ENCODE results near the gene ACAD9.

DNA sequence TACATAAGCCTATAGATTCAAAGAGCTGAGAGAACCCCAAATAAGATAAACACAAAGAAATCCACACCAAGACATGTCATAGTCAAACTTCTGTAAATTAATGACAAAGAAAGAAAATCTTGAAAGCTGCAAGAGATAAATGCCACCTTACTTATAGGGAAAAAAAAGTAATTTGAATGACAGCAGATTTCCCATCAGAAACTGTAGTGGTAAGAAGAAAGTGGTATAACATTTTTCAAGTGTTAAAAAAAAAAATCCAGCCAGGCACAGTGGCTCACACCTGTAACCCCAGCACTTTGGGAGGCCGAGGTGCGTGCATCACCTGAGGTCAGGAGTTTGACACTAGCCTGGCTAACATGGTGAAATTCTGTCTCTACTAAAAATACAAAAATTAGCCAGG, 77.0 kb downstream of the ACAD9 start:
- TF ChIP-seq NCOR1 (IDR thresholded peaks at IDR 0.05; ENCODE audit: borderline replicate concordance, low read length): no peak
- TF ChIP-seq ZNF333 (CRISPR knock-in tag; IDR thresholded peaks at IDR 0.05; ENCODE audit: borderline replicate concordance): no peak
- TF ChIP-seq MAFK (conservative IDR thresholded peaks at IDR 0.05 in 1 of 2, IDR thresholded peaks at IDR 0.05 in 1 of 2; ENCODE audit: low read length in 2 of 2): no peak
- no peak for TF ChIP-seq RELA (CRISPR knock-in tag; IDR thresholded peaks at IDR 0.05)
- no peak for TF ChIP-seq CTCF (CRISPR knock-in tag; IDR thresholded peaks at IDR 0.05)
- TF ChIP-seq TRIM22 (IDR thresholded peaks at IDR 0.05): no peak
- no peak for TF ChIP-seq PREB (CRISPR knock-in tag; IDR thresholded peaks at IDR 0.05)

All from HepG2 (cell line).